HepG2 (cell line): ENCODE results near the gene GRM2. TPM values are rescaled to one million over a fixed set of nuclear protein-coding genes. Genes with fewer than 3 reads are reported as not detected.

Experiments
- FOSL1 ChIP-seq: sonication (generic); formaldehyde crosslinking; IDR thresholded peaks from 2 replicates; pipeline ENCODE4 v1.9.0; 2021; ENCODE audit warnings: missing genetic modification reagents, borderline replicate concordance
- FOXJ3 ChIP-seq: sonication (generic); formaldehyde crosslinking; IDR thresholded peaks from 2 replicates; pipeline ENCODE4 v1.4.0; 2020; ENCODE audit warnings: missing genetic modification reagents, mild to moderate bottlenecking, borderline replicate concordance
- HCFC1 ChIP-seq: fragments of 150-350 bp; IDR thresholded peaks from 2 replicates; pipeline ENCODE4 v1.6.1; 2014; ENCODE audit warnings: low read depth, low read length
- HMG20B ChIP-seq: conservative IDR thresholded peaks from 2 replicates; pipeline ENCODE4 v1.6.1; 2016; ENCODE audit warnings: missing genetic modification reagents, missing compliant biosample characterization
- KLF16 ChIP-seq, 2 experiments: sonication (generic) in 1 of 2; formaldehyde crosslinking in 1 of 2; IDR thresholded peaks; 2 replicates each; pipeline versions ENCODE4 v1.6.1 to v1.8.0; 2016 to 2023; ENCODE audit warnings: missing genetic modification reagents in 2 of 2, missing compliant biosample characterization in 1 of 2
- KMT2B ChIP-seq: IDR thresholded peaks from 2 replicates; pipeline ENCODE4 v1.6.1; 2016; ENCODE audit warnings: missing genetic modification reagents, missing compliant biosample characterization
- NAIF1 ChIP-seq: sonication (generic); formaldehyde crosslinking; IDR thresholded peaks from 2 replicates; pipeline ENCODE4 v1.5.0; 2020; ENCODE audit warnings: mild to moderate bottlenecking, missing genetic modification reagents, borderline replicate concordance
- NFYB ChIP-seq: sonication (generic); formaldehyde crosslinking; IDR thresholded peaks from 2 replicates; pipeline ENCODE4 v1.4.0; 2020; ENCODE audit warnings: missing genetic modification reagents
- PHF8 ChIP-seq: sonication (generic); formaldehyde crosslinking; IDR thresholded peaks from 2 replicates; pipeline ENCODE4 v1.5.0; 2020; ENCODE audit warnings: missing genetic modification reagents
- SALL2 ChIP-seq: sonication (generic); formaldehyde crosslinking; IDR thresholded peaks from 2 replicates; pipeline ENCODE4 v1.8.1; 2023; ENCODE audit warnings: mild to moderate bottlenecking, missing genetic modification reagents, inconsistent platforms
- TSC22D2 ChIP-seq: sonication (generic); formaldehyde crosslinking; IDR thresholded peaks from 2 replicates; pipeline ENCODE4 v1.5.1; 2020; ENCODE audit warnings: missing genetic modification reagents, mild to moderate bottlenecking, borderline replicate concordance
- ZNF160 ChIP-seq: sonication (generic); formaldehyde crosslinking; IDR thresholded peaks from 2 replicates; pipeline ENCODE4 v1.8.0; 2022; ENCODE audit warnings: mild to moderate bottlenecking, inconsistent platforms, missing genetic modification reagents
- ZNF235 ChIP-seq: sonication (generic); formaldehyde crosslinking; IDR thresholded peaks from 2 replicates; pipeline ENCODE4 v1.8.1; 2023; ENCODE audit warnings: mild to moderate bottlenecking, missing genetic modification reagents, borderline replicate concordance
- ZNF3 ChIP-seq: IDR thresholded peaks from 2 replicates; pipeline ENCODE4 v1.7.0; 2017; ENCODE audit warnings: inconsistent platforms
- ZNF605 ChIP-seq: sonication (generic); formaldehyde crosslinking; IDR thresholded peaks from 2 replicates; pipeline ENCODE4 v1.8.0; 2022; ENCODE audit warnings: mild to moderate bottlenecking, missing genetic modification reagents
- polyA plus RNA-seq, 8 experiments: library from polyadenylated mRNA; depleted of rRNA in 3 of 8; stranded (reverse) in 7 of 8; unstranded in 1 of 8; fragments of >200 nt; fragmentation: Illumina TruSeq in 4 of 8; extraction: Trizol in 4 of 8; gene quantifications; 2 replicates each; pipeline versions ENCODE4 v1.2.1 to v1.2.3, GENCODE V29; 2011 to 2016; ENCODE audit warnings: low read depth in 4 of 8, missing spikeins in 1 of 8, mixed read lengths in 1 of 8; ENCODE audit not compliant: insufficient read depth in 1 of 8
- total RNA-seq, 5 experiments: library from RNA; depleted of rRNA; stranded (reverse); fragments of >200 nt; fragmentation: Illumina TruSeq; extraction: Trizol; gene quantifications; 2 replicates each; pipeline ENCODE4 v1.2.3, GENCODE V29; 2016; ENCODE audit warnings: low read depth in 1 of 5
- TF ChIP-seq, protein P1 (sequence below): sonication (generic); formaldehyde crosslinking; IDR thresholded peaks from 2 replicates; pipeline ENCODE4 v1.8.1; 2023; ENCODE audit warnings: missing genetic modification reagents, inconsistent platforms, borderline replicate concordance
- TF ChIP-seq, protein P2 (sequence below): sonication (generic); formaldehyde crosslinking; IDR thresholded peaks from 2 replicates; pipeline ENCODE4 v1.4.0; 2020; ENCODE audit warnings: missing genetic modification reagents, borderline replicate concordance
- TF ChIP-seq, protein P3 (sequence below): sonication (generic); formaldehyde crosslinking; IDR thresholded peaks from 2 replicates; pipeline ENCODE4 v1.4.0; 2020; ENCODE audit warnings: missing genetic modification reagents
- TF ChIP-seq, protein P4 (sequence below): conservative IDR thresholded peaks from 2 replicates; pipeline ENCODE4 v1.6.1; 2018; ENCODE audit warnings: missing genetic modification reagents
- TF ChIP-seq, protein P5 (sequence below): sonication (generic); formaldehyde crosslinking; IDR thresholded peaks from 2 replicates; pipeline ENCODE4 v1.5.0; 2020; ENCODE audit warnings: mild to moderate bottlenecking, missing genetic modification reagents
- TF ChIP-seq, protein P6 (sequence below): sonication (generic); formaldehyde crosslinking; IDR thresholded peaks from 2 replicates; pipeline ENCODE4 v1.4.0; 2020; ENCODE audit warnings: mild to moderate bottlenecking, missing genetic modification reagents

Gene GRM2
- total and polyA plus RNA-seq, 2 of the 13 experiments (the other 11 are each of a cell fraction or from before 2014, with no cell fraction given) = 0.04 to 0.07 TPM

DNA sequence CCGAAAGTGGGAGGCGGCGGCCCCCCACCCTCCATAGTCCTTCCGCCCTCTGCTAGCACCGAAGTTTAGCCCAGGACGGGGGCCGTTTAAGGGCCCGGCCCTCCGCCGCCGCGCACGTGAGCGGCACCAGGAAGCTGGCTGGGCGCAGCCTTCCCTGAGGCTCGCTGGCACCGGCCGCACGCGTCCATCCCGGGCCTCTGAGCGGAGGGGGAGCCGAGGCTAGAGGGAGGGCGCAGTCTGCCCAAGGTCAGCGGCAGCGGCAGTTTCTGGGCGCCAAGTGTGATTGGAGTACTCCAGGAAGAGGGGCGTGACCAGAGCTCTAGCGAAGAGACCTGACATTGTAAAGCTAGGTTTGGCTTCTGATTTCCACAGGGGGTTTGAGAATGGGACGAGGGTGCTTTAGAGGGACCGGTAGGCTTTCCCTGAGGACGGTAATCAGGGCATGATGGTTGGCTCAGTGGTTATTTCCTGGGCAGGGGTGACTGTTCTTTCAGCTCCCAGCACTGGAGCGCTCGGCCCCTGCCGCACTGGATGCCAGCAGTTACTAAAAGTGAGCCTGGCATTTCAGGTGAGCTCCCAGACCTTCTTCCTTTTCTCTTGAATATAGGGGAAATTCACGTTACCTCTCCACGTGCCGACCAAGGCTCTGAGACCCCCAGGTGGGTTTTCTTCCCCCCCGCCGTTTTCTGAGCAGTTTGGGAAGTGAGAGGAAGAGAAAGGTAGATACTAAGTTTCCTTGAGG lies 35.0 kb upstream of the GRM2 start (continued):
- TF ChIP-seq, protein P1, sequence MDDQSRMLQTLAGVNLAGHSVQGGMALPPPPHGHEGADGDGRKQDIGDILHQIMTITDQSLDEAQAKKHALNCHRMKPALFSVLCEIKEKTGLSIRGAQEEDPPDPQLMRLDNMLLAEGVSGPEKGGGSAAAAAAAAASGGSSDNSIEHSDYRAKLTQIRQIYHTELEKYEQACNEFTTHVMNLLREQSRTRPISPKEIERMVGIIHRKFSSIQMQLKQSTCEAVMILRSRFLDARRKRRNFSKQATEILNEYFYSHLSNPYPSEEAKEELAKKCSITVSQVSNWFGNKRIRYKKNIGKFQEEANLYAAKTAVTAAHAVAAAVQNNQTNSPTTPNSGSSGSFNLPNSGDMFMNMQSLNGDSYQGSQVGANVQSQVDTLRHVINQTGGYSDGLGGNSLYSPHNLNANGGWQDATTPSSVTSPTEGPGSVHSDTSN (CRISPR knock-in tag) = no peak
- TF ChIP-seq, protein P2, sequence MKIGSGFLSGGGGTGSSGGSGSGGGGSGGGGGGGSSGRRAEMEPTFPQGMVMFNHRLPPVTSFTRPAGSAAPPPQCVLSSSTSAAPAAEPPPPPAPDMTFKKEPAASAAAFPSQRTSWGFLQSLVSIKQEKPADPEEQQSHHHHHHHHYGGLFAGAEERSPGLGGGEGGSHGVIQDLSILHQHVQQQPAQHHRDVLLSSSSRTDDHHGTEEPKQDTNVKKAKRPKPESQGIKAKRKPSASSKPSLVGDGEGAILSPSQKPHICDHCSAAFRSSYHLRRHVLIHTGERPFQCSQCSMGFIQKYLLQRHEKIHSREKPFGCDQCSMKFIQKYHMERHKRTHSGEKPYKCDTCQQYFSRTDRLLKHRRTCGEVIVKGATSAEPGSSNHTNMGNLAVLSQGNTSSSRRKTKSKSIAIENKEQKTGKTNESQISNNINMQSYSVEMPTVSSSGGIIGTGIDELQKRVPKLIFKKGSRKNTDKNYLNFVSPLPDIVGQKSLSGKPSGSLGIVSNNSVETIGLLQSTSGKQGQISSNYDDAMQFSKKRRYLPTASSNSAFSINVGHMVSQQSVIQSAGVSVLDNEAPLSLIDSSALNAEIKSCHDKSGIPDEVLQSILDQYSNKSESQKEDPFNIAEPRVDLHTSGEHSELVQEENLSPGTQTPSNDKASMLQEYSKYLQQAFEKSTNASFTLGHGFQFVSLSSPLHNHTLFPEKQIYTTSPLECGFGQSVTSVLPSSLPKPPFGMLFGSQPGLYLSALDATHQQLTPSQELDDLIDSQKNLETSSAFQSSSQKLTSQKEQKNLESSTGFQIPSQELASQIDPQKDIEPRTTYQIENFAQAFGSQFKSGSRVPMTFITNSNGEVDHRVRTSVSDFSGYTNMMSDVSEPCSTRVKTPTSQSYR = no peak
- TF ChIP-seq KMT2B (CRISPR knock-in tag) (0 out of 2 replicates have a peak, but pooled peaks have one; percentile 27), PHF8 (CRISPR knock-in tag) (peak; percentile 87), ZNF160 (CRISPR knock-in tag) (no peak; the same call in 1 of the 2 replicates), TSC22D2 (CRISPR knock-in tag) (no peak), FOSL1 (CRISPR knock-in tag) (no peak), ZNF605 (CRISPR knock-in tag) (peak; percentile 52; the same call in 1 of the 2 replicates), HMG20B (CRISPR knock-in tag) (no peak), NAIF1 (CRISPR knock-in tag) (no peak), ZNF3 (CRISPR knock-in tag) (no peak), HCFC1 (no peak), SALL2 (CRISPR knock-in tag) (no peak), KLF16 (CRISPR knock-in tag; IDR thresholded peaks at IDR 0.05) (peak in 1 of 2 experiments; percentile 62; a peak in 1 of 4 replicates), FOXJ3 (no peak), NFYB (peak; percentile 47; the same call in 1 of the 2 replicates), ZNF235 (no peak)
- TF ChIP-seq, protein P3, sequence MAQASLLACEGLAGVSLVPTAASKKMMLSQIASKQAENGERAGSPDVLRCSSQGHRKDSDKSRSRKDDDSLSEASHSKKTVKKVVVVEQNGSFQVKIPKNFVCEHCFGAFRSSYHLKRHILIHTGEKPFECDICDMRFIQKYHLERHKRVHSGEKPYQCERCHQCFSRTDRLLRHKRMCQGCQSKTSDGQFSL = no peak
- TF ChIP-seq, protein P4, sequence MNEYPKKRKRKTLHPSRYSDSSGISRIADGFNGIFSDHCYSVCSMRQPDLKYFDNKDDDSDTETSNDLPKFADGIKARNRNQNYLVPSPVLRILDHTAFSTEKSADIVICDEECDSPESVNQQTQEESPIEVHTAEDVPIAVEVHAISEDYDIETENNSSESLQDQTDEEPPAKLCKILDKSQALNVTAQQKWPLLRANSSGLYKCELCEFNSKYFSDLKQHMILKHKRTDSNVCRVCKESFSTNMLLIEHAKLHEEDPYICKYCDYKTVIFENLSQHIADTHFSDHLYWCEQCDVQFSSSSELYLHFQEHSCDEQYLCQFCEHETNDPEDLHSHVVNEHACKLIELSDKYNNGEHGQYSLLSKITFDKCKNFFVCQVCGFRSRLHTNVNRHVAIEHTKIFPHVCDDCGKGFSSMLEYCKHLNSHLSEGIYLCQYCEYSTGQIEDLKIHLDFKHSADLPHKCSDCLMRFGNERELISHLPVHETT (CRISPR knock-in tag) = no peak
- TF ChIP-seq, protein P5, sequence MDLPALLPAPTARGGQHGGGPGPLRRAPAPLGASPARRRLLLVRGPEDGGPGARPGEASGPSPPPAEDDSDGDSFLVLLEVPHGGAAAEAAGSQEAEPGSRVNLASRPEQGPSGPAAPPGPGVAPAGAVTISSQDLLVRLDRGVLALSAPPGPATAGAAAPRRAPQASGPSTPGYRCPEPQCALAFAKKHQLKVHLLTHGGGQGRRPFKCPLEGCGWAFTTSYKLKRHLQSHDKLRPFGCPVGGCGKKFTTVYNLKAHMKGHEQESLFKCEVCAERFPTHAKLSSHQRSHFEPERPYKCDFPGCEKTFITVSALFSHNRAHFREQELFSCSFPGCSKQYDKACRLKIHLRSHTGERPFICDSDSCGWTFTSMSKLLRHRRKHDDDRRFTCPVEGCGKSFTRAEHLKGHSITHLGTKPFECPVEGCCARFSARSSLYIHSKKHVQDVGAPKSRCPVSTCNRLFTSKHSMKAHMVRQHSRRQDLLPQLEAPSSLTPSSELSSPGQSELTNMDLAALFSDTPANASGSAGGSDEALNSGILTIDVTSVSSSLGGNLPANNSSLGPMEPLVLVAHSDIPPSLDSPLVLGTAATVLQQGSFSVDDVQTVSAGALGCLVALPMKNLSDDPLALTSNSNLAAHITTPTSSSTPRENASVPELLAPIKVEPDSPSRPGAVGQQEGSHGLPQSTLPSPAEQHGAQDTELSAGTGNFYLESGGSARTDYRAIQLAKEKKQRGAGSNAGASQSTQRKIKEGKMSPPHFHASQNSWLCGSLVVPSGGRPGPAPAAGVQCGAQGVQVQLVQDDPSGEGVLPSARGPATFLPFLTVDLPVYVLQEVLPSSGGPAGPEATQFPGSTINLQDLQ = peak; percentile 29; the same call in 1 of the 2 replicates
- TF ChIP-seq, protein P6, sequence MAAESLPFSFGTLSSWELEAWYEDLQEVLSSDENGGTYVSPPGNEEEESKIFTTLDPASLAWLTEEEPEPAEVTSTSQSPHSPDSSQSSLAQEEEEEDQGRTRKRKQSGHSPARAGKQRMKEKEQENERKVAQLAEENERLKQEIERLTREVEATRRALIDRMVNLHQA = no peak
